GM12878 (cell line): ENCODE data around the gene EYS. TPM values are rescaled to one million over a fixed set of nuclear protein-coding genes. Genes with fewer than 3 reads are reported as not detected.

Experiments
- ATAC-seq: fragments of 200-7000 bp; cut with Tn5 transposase; 3 replicates; pipeline ENCODE4 v1.9.1; 2020; ENCODE audit warnings: mild to moderate bottlenecking, moderate library complexity
- BruUV-seq: library from RNA; stranded (reverse); fragments of 400-500 nt; replicated peaks from 2 replicates; lab custom pipeline; 2021; lab: Mats Ljungman, UMichigan
- CTCF ChIA-PET: fragments of 300-600 bp; sonication (Branson Sonifier 250); formaldehyde crosslinking; extraction: SDS; loops from one replicate; lab custom pipeline; 2021; ENCODE audit warnings: inconsistent platforms; lab: Yijun Ruan, JAX
- POLR2A ChIA-PET: fragments of 350-600 bp; formaldehyde crosslinking; extraction: SDS; loops from one replicate; lab custom pipeline; 2021; ENCODE audit warnings: inconsistent platforms; lab: Charles Lee
- RAD21 ChIA-PET: fragments of 300-600 bp; sonication (Branson Sonifier 250); formaldehyde crosslinking; loops from one replicate; lab custom pipeline; 2023; ENCODE audit warnings: antibody characterized with exemption; ENCODE audit not compliant: unreplicated experiment; lab: Charles Lee
- SMC1A ChIA-PET: fragments of 300-600 bp; sonication (Branson Sonifier 250); formaldehyde crosslinking; loops from one replicate; lab custom pipeline; 2023; ENCODE audit not compliant: unreplicated experiment, uncharacterized antibody; lab: Charles Lee
- DNase-seq: peaks from one replicate; pipeline ENCODE4 v3.0.0-alpha.2; 2011; ENCODE audit warnings: low read depth, low spot score
- FAIRE-seq: peaks from 3 replicates; lab custom pipeline; 2011; peaks lifted over from hg19 to GRCh38; lab: Jason Lieb, UNC
- H2AFZ ChIP-seq: 2 replicates; pipeline ENCODE4 v1.6.0; 2011; ENCODE audit warnings: low read depth, low read length, control low read depth; ENCODE audit not compliant: control insufficient read depth
- H3K27ac ChIP-seq: 2 replicates; pipeline ENCODE4 v1.5.1; 2011; ENCODE audit warnings: control low read depth; ENCODE audit not compliant: control insufficient read depth, insufficient read depth
- H3K27me3 ChIP-seq, 2 experiments: replicated peaks in 1 of 2; 2 replicates each; pipeline versions ENCODE4 v1.6.0 to v1.6.1; 2011; ENCODE audit warnings: low read length in 1 of 2; ENCODE audit not compliant: control insufficient read depth in 2 of 2, insufficient read depth in 2 of 2
- H3K36me3 ChIP-seq, 2 experiments: 2 replicates each; pipeline ENCODE4 v1.5.1; 2011; ENCODE audit warnings: low read length in 1 of 2; ENCODE audit not compliant: control insufficient read depth in 2 of 2, insufficient read depth in 2 of 2
- H3K4me1 ChIP-seq: 2 replicates; pipeline ENCODE4 v1.6.1; 2011; ENCODE audit warnings: mild to moderate bottlenecking, low read length, moderate library complexity, mixed read lengths; ENCODE audit not compliant: control insufficient read depth, insufficient read depth
- H3K4me2 ChIP-seq: 2 replicates; pipeline ENCODE4 v1.6.0; 2011; ENCODE audit warnings: control low read depth; ENCODE audit not compliant: control insufficient read depth, insufficient read depth
- H3K4me3 ChIP-seq: fragments of 200-600 bp; sonication (generic); 2 replicates; pipeline ENCODE4 v1.5.1; 2016
- H3K79me2 ChIP-seq: 2 replicates; pipeline ENCODE4 v1.6.0; 2011; ENCODE audit warnings: low read length; ENCODE audit not compliant: control insufficient read depth, insufficient read depth
- H3K9ac ChIP-seq: 2 replicates; pipeline ENCODE4 v1.8.0; 2011; ENCODE audit warnings: low read length, control low read depth, mixed read lengths; ENCODE audit not compliant: control insufficient read depth, insufficient read depth
- H3K9me3 ChIP-seq: replicated peaks from 3 replicates; pipeline ENCODE4 v1.5.1; 2011; ENCODE audit warnings: mild to moderate bottlenecking, low read length; ENCODE audit not compliant: control insufficient read depth, insufficient read depth
- H4K20me1 ChIP-seq: 2 replicates; pipeline ENCODE4 v1.6.0; 2011; ENCODE audit not compliant: control insufficient read depth, insufficient read depth
- CHD1 ChIP-seq: IDR thresholded peaks from 2 replicates; pipeline ENCODE4 v1.6.1; 2012; ENCODE audit warnings: low read depth, low read length, improper control_type of control experiment
- PML ChIP-seq: IDR thresholded peaks from 2 replicates; pipeline ENCODE4 v1.6.1; 2012; ENCODE audit warnings: low read length, inconsistent platforms
- POU2F2 ChIP-seq: IDR thresholded peaks from 3 replicates; pipeline ENCODE4 v1.6.1; 2011; ENCODE audit warnings: low read depth, mild to moderate bottlenecking, low read length, borderline replicate concordance
- RBBP5 ChIP-seq: fragments of 200-600 bp; sonication (generic); conservative IDR thresholded peaks from 2 replicates; pipeline ENCODE4 v1.6.1; 2016
- SUPT20H ChIP-seq: IDR thresholded peaks from 2 replicates; pipeline ENCODE4 v1.6.1; 2011; ENCODE audit warnings: low read depth, mild to moderate bottlenecking, low read length, moderate library complexity, borderline replicate concordance; ENCODE audit not compliant: control insufficient read depth
- ZNF207 ChIP-seq: fragments of 450-650 bp; IDR thresholded peaks from 2 replicates; pipeline ENCODE4 v1.6.1; 2014; ENCODE audit warnings: antibody characterized with exemption, mild to moderate bottlenecking, borderline replicate concordance
- whole genome bisulfite sequencing: methylation state at CpG from one replicate; pipeline ENCODE4 v1.1.6; 2016; ENCODE audit warnings: low lambda C conversion rate; ENCODE audit not compliant: insufficient replicate concordance, insufficient coverage; ENCODE audit errors: missing lambda C conversion rate; 5-methylcytosine and 5-hydroxymethylcytosine counted together
- in situ Hi-C: fragments of 300-500 bp; cut with MboI; formaldehyde crosslinking; loops from 9 replicates; pipeline ENCODE4 v1.14.3; 2018; ENCODE audit warnings: mixed read lengths
- intact Hi-C: fragments of 100-400 bp; cut with micrococcal nuclease; formaldehyde crosslinking; loops from one replicate; pipeline ENCODE4 v1.14.2; 2022; ENCODE audit not compliant: unreplicated experiment
- polyA plus RNA-seq, 11 experiments: library from polyadenylated mRNA; depleted of rRNA in 4 of 11; unstranded in 6 of 11; stranded (reverse) in 5 of 11; fragments of >200 nt; fragmentation: Nextera tagmentation in 4 of 11; fragmentation: Illumina TruSeq in 1 of 11; extraction: Ambion mirVana in 4 of 11; extraction: Trizol in 1 of 11; gene quantifications; 1 replicate in 1 of 11; 2 replicates in 10 of 11; pipeline versions ENCODE4 v1.2.1 to v1.2.3, GENCODE V29; 2011 to 2016; ENCODE audit warnings: inconsistent platforms in 2 of 11, missing spikeins in 2 of 11, low read depth in 1 of 11
- total RNA-seq, 4 experiments: library from RNA; depleted of rRNA in 3 of 4; stranded (reverse); fragments of >200 nt in 3 of 4; fragmentation: Illumina TruSeq in 1 of 4; extraction: Trizol in 1 of 4; gene quantifications; 2 replicates each; pipeline versions ENCODE4 v1.2.1 to v1.2.3, GENCODE V29; 2013 to 2021
- TF ChIP-seq, protein P1 (sequence below): fragments of 450-650 bp; IDR thresholded peaks from 2 replicates; pipeline ENCODE4 v1.6.1; 2018; ENCODE audit warnings: borderline replicate concordance, mild to moderate bottlenecking; ENCODE audit not compliant: partially characterized antibody

The EYS gene
- total and polyA plus RNA-seq, 10 of the 15 experiments (the other 5 are each of a cell fraction or from before 2014, with no cell fraction given) = under 0.01 to 0.14 (median 0.02) TPM; not detected in 1

DNA sequence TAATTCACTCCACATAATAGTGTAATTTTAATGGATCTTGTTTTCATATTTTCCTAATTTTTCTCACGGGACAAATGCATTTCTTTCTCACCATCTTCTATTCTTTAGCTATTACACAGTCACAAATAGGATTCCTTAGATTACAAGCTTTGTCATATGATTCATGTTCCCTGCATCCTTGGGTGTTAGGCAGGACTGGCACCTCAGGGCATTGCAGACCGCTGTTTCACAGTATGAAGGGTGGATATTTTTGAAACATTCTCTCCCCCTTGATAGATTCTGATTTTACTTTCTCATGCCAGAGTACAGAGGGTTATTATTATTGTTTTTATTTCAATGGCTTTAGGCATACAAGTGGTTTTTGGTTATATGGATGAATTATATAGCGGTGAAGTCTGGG is 1469.0 kb downstream of the EYS start:
- SMC1A ChIA-PET = no interaction called here
- 28% methylated on average over 3 of the region's 3 CpGs for WGBS
- FAIRE-seq (no peak), DNase-seq (no peak), ATAC-seq (no peak)
- Histone ChIP-seq H3K27ac (no peak overlapping the region), H3K9ac (no peak overlapping the region), H3K79me2 (no peaks in the 10 kb centered on the region), H3K9me3 (no peaks in the 10 kb centered on the region), H3K4me2 (no peak overlapping the region), H2AFZ (no peak overlapping the region), H3K36me3 (no peaks in the 10 kb centered on the region), H4K20me1 (no peaks in the 10 kb centered on the region), H3K4me3 (no peak overlapping the region), H3K4me1 (no peaks in the 10 kb centered on the region), H3K27me3 (no peaks in the 10 kb centered on the region)
- RAD21 ChIA-PET = no interaction called here
- intact Hi-C loops = no loop called here
- BruUV-seq = no TSS peak
- CTCF ChIA-PET = interaction anchor here (0.6 to 1.1 kb wide), 2 partner anchors 29 to 508 kb away, joined by 3 to 4 read pairs; no protein-coding TSS in a partner anchor
- TF ChIP-seq SUPT20H (no peak), ZNF207 (no peak), PML (no peak), CHD1 (no peak), POU2F2 (no peak), RBBP5 (no peak)
- TF ChIP-seq, protein P1, sequence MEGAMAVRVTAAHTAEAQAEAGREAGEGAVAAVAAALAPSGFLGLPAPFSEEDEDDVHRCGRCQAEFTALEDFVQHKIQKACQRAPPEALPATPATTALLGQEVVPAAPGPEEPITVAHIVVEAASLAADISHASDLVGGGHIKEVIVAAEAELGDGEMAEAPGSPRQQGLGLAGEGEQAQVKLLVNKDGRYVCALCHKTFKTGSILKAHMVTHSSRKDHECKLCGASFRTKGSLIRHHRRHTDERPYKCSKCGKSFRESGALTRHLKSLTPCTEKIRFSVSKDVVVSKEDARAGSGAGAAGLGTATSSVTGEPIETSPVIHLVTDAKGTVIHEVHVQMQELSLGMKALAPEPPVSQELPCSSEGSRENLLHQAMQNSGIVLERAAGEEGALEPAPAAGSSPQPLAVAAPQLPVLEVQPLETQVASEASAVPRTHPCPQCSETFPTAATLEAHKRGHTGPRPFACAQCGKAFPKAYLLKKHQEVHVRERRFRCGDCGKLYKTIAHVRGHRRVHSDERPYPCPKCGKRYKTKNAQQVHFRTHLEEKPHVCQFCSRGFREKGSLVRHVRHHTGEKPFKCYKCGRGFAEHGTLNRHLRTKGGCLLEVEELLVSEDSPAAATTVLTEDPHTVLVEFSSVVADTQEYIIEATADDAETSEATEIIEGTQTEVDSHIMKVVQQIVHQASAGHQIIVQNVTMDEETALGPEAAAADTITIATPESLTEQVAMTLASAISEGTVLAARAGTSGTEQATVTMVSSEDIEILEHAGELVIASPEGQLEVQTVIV = no peak
- POLR2A ChIA-PET = no interaction called here
- in situ Hi-C loops = no loop called here
